Heart left ventricle (tissue), 13 donors: ENCODE data around the gene EWSR1.

Experiments used
- POLR2A ChIP-seq, 2 donors: fragments of 450-650 bp; IDR thresholded peaks; one replicate each; pipeline ENCODE4 v1.6.1; 2017; ENCODE audit warnings: antibody characterized with exemption in 2 of 2, mild to moderate bottlenecking in 2 of 2, moderate library complexity in 2 of 2
- TF ChIP-seq, protein P1 (sequence below), 12 donors: fragments of 200-600 bp; sonication (generic) in 4 of 12; IDR thresholded peaks; one replicate each; pipeline versions ENCODE4 v1.5.0 to v1.8.0; 2018 to 2022; ENCODE audit warnings: antibody characterized with exemption in 12 of 12, mild to moderate bottlenecking in 5 of 12
- donor health status: ischemic (EF 13 %, LVEDD 7.1; RV severe dilation, severe dysfunction).
- donor health status: DM: no; HTN: yes; CAD: no.
- donor health status: DM: no; HTN: no; CAD: no.
- donor health status: ischemic (EF 25% LVEDD 6.9; RV normal size, moderate dysfunction).
- donor health status: ischemic (EF 25% LVEDD 5.7; RV mildly dilated, moderate dysfunction).
- donor health status: ischemic (EF 35%, LVEDD 5.7; RV mildly dilated, moderate dysfunction).
- donor health status: nonischemic (EF 11% LVEDD 7.7; RV severe dilation, severe dysfunction).
- donor health status: DM: yes; HTN: yes; CAD: no.
- donor health status: PGD.
- donor health status: ischemic (EF 29% LVEDD 5.4; RV normal size, mild dysfunction).
- donor health status: nonischemic (EF 23%, LVEDD 6.1; RV moderate dilation, normal function).

DNA sequence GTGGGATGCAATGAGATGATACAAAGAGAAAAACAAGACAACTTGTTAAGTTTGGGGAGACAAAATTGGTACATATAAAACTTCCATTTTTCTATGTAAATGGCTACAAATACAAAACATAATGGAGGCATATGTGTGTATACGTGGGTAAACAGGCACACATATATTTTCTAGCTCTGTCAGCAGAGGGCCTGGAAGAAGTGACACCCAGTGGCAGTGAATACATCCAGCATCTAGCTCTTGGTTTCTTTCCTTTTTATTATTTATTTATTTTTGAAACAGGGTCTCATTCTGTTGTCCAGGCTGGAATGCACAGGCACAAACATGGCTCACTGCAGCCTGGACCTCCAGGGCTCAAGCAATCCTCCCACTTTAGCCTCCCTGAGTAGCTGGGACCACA is 52.5 kb downstream of the EWSR1 start:
- no peak for TF ChIP-seq POLR2A (IDR thresholded peaks at IDR 0.05)
- TF ChIP-seq, protein P1, sequence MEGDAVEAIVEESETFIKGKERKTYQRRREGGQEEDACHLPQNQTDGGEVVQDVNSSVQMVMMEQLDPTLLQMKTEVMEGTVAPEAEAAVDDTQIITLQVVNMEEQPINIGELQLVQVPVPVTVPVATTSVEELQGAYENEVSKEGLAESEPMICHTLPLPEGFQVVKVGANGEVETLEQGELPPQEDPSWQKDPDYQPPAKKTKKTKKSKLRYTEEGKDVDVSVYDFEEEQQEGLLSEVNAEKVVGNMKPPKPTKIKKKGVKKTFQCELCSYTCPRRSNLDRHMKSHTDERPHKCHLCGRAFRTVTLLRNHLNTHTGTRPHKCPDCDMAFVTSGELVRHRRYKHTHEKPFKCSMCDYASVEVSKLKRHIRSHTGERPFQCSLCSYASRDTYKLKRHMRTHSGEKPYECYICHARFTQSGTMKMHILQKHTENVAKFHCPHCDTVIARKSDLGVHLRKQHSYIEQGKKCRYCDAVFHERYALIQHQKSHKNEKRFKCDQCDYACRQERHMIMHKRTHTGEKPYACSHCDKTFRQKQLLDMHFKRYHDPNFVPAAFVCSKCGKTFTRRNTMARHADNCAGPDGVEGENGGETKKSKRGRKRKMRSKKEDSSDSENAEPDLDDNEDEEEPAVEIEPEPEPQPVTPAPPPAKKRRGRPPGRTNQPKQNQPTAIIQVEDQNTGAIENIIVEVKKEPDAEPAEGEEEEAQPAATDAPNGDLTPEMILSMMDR (IDR thresholded peaks at IDR 0.05): peak in 2 of 12 donors; percentile 9 to 19
